ENCODE measurements around the gene GSG1. TPM values are rescaled to one million over a fixed set of nuclear protein-coding genes. Genes with fewer than 3 reads are reported as not detected.

GSG1 gene
- total and polyA plus RNA-seq, 8 donors = 0.75 to 11.5 (median 2.6) TPM

GRCh38 chr12:13099066-13099843 is 4.2 kb downstream of the GSG1 start:
- FAIRE-seq = no peak
- DNase-seq = no peak
- ATAC-seq = peak in 1 of 4 donors; percentile 3
- Histone ChIP-seq H3K9me3 (no peaks in the 10 kb centered on the region), H3K27ac (peak overlapping the region in 3 of 4 donors; percentile 38 to 65 (median 53)), H3K36me3 (no peaks in the 10 kb centered on the region), H3K4me1 (peaks cover 0 to 16% (median 7%) of the 10 kb centered on the region in 3 donors), H3K4me3 (no peak overlapping the region), H3K27me3 (no peaks in the 10 kb centered on the region)
- TF ChIP-seq, protein P1, sequence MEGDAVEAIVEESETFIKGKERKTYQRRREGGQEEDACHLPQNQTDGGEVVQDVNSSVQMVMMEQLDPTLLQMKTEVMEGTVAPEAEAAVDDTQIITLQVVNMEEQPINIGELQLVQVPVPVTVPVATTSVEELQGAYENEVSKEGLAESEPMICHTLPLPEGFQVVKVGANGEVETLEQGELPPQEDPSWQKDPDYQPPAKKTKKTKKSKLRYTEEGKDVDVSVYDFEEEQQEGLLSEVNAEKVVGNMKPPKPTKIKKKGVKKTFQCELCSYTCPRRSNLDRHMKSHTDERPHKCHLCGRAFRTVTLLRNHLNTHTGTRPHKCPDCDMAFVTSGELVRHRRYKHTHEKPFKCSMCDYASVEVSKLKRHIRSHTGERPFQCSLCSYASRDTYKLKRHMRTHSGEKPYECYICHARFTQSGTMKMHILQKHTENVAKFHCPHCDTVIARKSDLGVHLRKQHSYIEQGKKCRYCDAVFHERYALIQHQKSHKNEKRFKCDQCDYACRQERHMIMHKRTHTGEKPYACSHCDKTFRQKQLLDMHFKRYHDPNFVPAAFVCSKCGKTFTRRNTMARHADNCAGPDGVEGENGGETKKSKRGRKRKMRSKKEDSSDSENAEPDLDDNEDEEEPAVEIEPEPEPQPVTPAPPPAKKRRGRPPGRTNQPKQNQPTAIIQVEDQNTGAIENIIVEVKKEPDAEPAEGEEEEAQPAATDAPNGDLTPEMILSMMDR (IDR thresholded peaks at IDR 0.05) = no peak
- 72 to 81% methylated on average over 8 of the region's 8 CpGs for WGBS, 2 donors
- intact Hi-C loops (cut with DNase I) = no loop called here

DNA sequence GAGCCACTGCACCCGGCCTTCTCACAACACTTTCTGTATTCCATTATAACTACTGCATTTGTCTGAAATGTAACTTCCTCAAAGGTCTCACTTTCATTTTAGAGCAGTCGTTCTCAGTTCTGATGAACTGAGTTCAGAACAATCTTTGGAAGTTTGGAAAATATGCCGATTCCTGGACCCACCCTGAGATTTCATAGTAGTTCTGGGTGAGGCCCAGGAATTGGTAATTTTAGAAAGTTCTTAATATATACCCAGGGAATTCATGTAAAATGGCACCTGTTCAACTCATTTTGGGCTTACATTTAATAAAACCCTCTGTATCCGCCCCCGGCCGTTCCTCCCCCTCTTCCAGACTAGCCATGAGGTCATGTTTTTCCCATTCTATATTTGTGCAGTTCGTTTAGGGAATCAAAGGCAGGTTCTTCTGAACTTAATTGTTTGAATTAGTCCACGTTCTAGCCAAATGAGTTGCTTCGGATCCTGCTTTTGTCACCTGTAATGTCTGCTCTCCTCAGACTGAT is 5.9 kb downstream of the GSG1 start:
- Histone ChIP-seq H3K9me3 (no peaks in the 10 kb centered on the region), H3K4me1 (peaks cover 0 to 16% (median 7%) of the 10 kb centered on the region in 3 donors), H3K36me3 (no peaks in the 10 kb centered on the region), H3K27me3 (no peaks in the 10 kb centered on the region), H3K27ac (peak overlapping the region; percentile 19 to 65 (median 41)), H3K4me3 (no peak overlapping the region)
- intact Hi-C loops (cut with DNase I) = no loop called here
- WGBS, 2 donors = 53 to 63% methylated on average over 9 of the region's 9 CpGs
- DNase-seq (no peak), FAIRE-seq (no peak), ATAC-seq (no peak)
- TF ChIP-seq, protein P1 (IDR thresholded peaks at IDR 0.05) = no peak

- TF ChIP-seq, protein P1 (IDR thresholded peaks at IDR 0.05) = no peak
- ATAC-seq = peak in 3 of 4 donors; percentile 21 to 59 (median 53)
- WGBS, 2 donors = 52 to 63% methylated on average over 8 of the region's 8 CpGs
- no peaks in the 10 kb centered on the region for H3K9me3 ChIP-seq
- intact Hi-C loops (cut with DNase I) = no loop called here
- peaks cover 0 to 16% (median 0%) of the 10 kb centered on the region in 3 donors for H3K4me1 ChIP-seq
- peak overlapping the region in 1 of 4 donors; percentile 13 for H3K27ac ChIP-seq
- peak in 1 of 6 donors; percentile 33 for DNase-seq
- H3K27me3 ChIP-seq = no peaks in the 10 kb centered on the region
- FAIRE-seq = no peak
- H3K36me3 ChIP-seq = no peaks in the 10 kb centered on the region
- no peak overlapping the region for H3K4me3 ChIP-seq
Measured at GRCh38 chr12:13095266-13095995, 8.0 kb downstream of the GSG1 start.

GRCh38 chr12:13094367-13094766 is 9.1 kb downstream of the GSG1 start:
- H3K27ac ChIP-seq = no peak overlapping the region
- no peak for DNase-seq
- TF ChIP-seq, protein P1 (IDR thresholded peaks at IDR 0.05) = no peak
- peaks cover 0 to 16% (median 0%) of the 10 kb centered on the region in 3 donors for H3K4me1 ChIP-seq
- no peak overlapping the region for H3K4me3 ChIP-seq
- no peaks in the 10 kb centered on the region for H3K36me3 ChIP-seq
- FAIRE-seq = no peak
- intact Hi-C loops (cut with DNase I) = no loop called here
- ATAC-seq = no peak
- H3K9me3 ChIP-seq = no peaks in the 10 kb centered on the region
- 47 to 49% methylated on average over 3 of the region's 3 CpGs for WGBS, 2 donors
- H3K27me3 ChIP-seq = no peaks in the 10 kb centered on the region
